Activated T-helper 1 cell treated with anti-CD3 and anti-CD28 coated beads, Interleukin-12 subunit alpha, Interleukin-12 subunit beta, Interleukin-2, Interleukin-4 antibody, amounts not matched to agents 30 ng/mL and 10 ng/mL and 1 ng/mL, durations not matched to agents 14 hours and 24 hours and 36 hours (primary cell): Measurements from ENCODE around the gene ASIC1. TPM values are rescaled to one million over a fixed set of nuclear protein-coding genes. Genes with fewer than 3 reads are reported as not detected.

Experiments used
- total RNA-seq: library from RNA; stranded (reverse); gene quantifications from 2 replicates; pipeline ENCODE4 v1.2.3, GENCODE V29; 2022

Gene ASIC1
- total RNA-seq, 1 donor from 2014 or later: 10.2 TPM

Other genes with a start within 250 kb of the ASIC1 start
- gene NCKAP5L, start 229.2 kb upstream of the ASIC1 start, total RNA-seq: 3.8 TPM in 2 replicates
- gene BCDIN3D, start 214.5 kb upstream of the ASIC1 start, total RNA-seq: 3.6 and 4.0 TPM in 2 replicates
- gene FAIM2, start 153.7 kb upstream of the ASIC1 start, total RNA-seq: 0.49 and 0.64 TPM in 2 replicates
- gene AQP2, start 106.9 kb upstream of the ASIC1 start, total RNA-seq: not detected in 2 replicates
- not detected in 2 replicates for gene AQP5, start 95.7 kb upstream of the ASIC1 start, total RNA-seq
- gene AQP6, start 84.6 kb upstream of the ASIC1 start, total RNA-seq: not detected in 2 replicates
- 68.1 and 71.2 TPM in 2 replicates for gene RACGAP1, start 32.1 kb upstream of the ASIC1 start, total RNA-seq
- gene SMARCD1, start 27.7 kb downstream of the ASIC1 start, total RNA-seq: 74.6 and 75.3 TPM in 2 replicates
- gene GPD1, start 46.4 kb downstream of the ASIC1 start, total RNA-seq: 0.29 and 0.88 TPM in 2 replicates
- gene COX14, start 54.6 kb downstream of the ASIC1 start, total RNA-seq: 44.3 and 45.6 TPM in 2 replicates
- gene CERS5, start 109.8 kb downstream of the ASIC1 start, total RNA-seq: 64.2 and 67.9 TPM in 2 replicates
- gene LIMA1, start 225.9 kb downstream of the ASIC1 start, total RNA-seq: 64.0 and 68.4 TPM in 2 replicates